HepG2 (cell line): ENCODE results near the gene RBM43. TPM values are rescaled to one million over a fixed set of nuclear protein-coding genes. Genes with fewer than 3 reads are reported as not detected.

Experiments used
- CHD2 ChIP-seq: IDR thresholded peaks from 2 replicates; pipeline ENCODE4 v1.6.1; 2011; ENCODE audit warnings: low read depth, low read length, improper control_type of control experiment
- FOXA1 ChIP-seq, 2 experiments: fragments of 450-650 bp in 1 of 2; sonication (generic) in 1 of 2; formaldehyde crosslinking in 1 of 2; IDR thresholded peaks; 2 replicates each; pipeline versions ENCODE4 v1.4.0 to v1.6.1; 2016 to 2020; ENCODE audit warnings: missing genetic modification reagents in 1 of 2
- FOXM1 ChIP-seq: sonication (generic); formaldehyde crosslinking; IDR thresholded peaks from 2 replicates; pipeline ENCODE4 v1.5.0; 2020; ENCODE audit warnings: missing genetic modification reagents
- HMG20A ChIP-seq: IDR thresholded peaks from 2 replicates; pipeline ENCODE4 v1.6.1; 2016; ENCODE audit warnings: borderline replicate concordance
- HNF4A ChIP-seq: sonication (generic); formaldehyde crosslinking; IDR thresholded peaks from 2 replicates; pipeline ENCODE4 v1.4.0; 2020; ENCODE audit warnings: missing genetic modification reagents
- KDM5B ChIP-seq: sonication (generic); formaldehyde crosslinking; IDR thresholded peaks from 2 replicates; pipeline ENCODE4 v1.4.0; 2020; ENCODE audit warnings: missing genetic modification reagents, mild to moderate bottlenecking, borderline replicate concordance
- KLF11 ChIP-seq: IDR thresholded peaks from 2 replicates; pipeline ENCODE4 v1.6.1; 2016; ENCODE audit warnings: missing compliant biosample characterization
- MIER3 ChIP-seq: IDR thresholded peaks from 2 replicates; pipeline ENCODE4 v1.6.1; 2016; ENCODE audit warnings: missing compliant biosample characterization, borderline replicate concordance
- NFE2L2 ChIP-seq: fragments of 150-350 bp; IDR thresholded peaks from 2 replicates; pipeline ENCODE4 v1.6.1; 2014; ENCODE audit warnings: low read length
- NKX3-1 ChIP-seq: sonication (generic); formaldehyde crosslinking; IDR thresholded peaks from 2 replicates; pipeline ENCODE4 v1.5.0; 2020; ENCODE audit warnings: missing genetic modification reagents
- REPIN1 ChIP-seq: sonication (generic); formaldehyde crosslinking; IDR thresholded peaks from 2 replicates; pipeline ENCODE4 v1.8.0; 2022; ENCODE audit warnings: missing genetic modification reagents, low read depth, mild to moderate bottlenecking, borderline replicate concordance
- RORA ChIP-seq: sonication (generic); formaldehyde crosslinking; IDR thresholded peaks from 2 replicates; pipeline ENCODE4 v1.5.0; 2020; ENCODE audit warnings: mild to moderate bottlenecking, missing genetic modification reagents, moderate library complexity
- TBP ChIP-seq: sonication (generic); formaldehyde crosslinking; IDR thresholded peaks from 2 replicates; pipeline ENCODE4 v1.5.0; 2020; ENCODE audit warnings: missing genetic modification reagents
- WIZ ChIP-seq: sonication (generic); formaldehyde crosslinking; IDR thresholded peaks from 2 replicates; pipeline ENCODE4 v1.5.1; 2020; ENCODE audit warnings: mild to moderate bottlenecking, missing genetic modification reagents
- ZBTB10 ChIP-seq: sonication (generic); formaldehyde crosslinking; IDR thresholded peaks from 2 replicates; pipeline ENCODE4 v1.4.0; 2020; ENCODE audit warnings: missing genetic modification reagents, borderline replicate concordance
- ZBTB26 ChIP-seq: IDR thresholded peaks from 2 replicates; pipeline ENCODE4 v1.6.1; 2016; ENCODE audit warnings: missing compliant biosample characterization, missing genetic modification reagents, borderline replicate concordance
- ZFP62 ChIP-seq: sonication (generic); formaldehyde crosslinking; IDR thresholded peaks from 2 replicates; pipeline ENCODE4 v1.4.0; 2020; ENCODE audit warnings: missing genetic modification reagents
- ZNF256 ChIP-seq: sonication (generic); formaldehyde crosslinking; conservative IDR thresholded peaks from 2 replicates; pipeline ENCODE4 v1.4.0; 2020; ENCODE audit warnings: missing genetic modification reagents
- ZNF3 ChIP-seq: IDR thresholded peaks from 2 replicates; pipeline ENCODE4 v1.7.0; 2017; ENCODE audit warnings: inconsistent platforms
- ZNF652 ChIP-seq: IDR thresholded peaks from 2 replicates; pipeline ENCODE4 v1.6.1; 2016; ENCODE audit warnings: low read depth, borderline replicate concordance
- ZNF704 ChIP-seq: sonication (generic); formaldehyde crosslinking; IDR thresholded peaks from 2 replicates; pipeline ENCODE4 v1.8.1; 2023; ENCODE audit warnings: mild to moderate bottlenecking, inconsistent platforms, moderate library complexity, missing genetic modification reagents, borderline replicate concordance
- ZNF891 ChIP-seq: sonication (generic); formaldehyde crosslinking; IDR thresholded peaks from 2 replicates; pipeline ENCODE4 v1.5.0; 2020; ENCODE audit warnings: mild to moderate bottlenecking, missing genetic modification reagents
- polyA plus RNA-seq, 8 experiments: library from polyadenylated mRNA; depleted of rRNA in 3 of 8; stranded (reverse) in 7 of 8; unstranded in 1 of 8; fragments of >200 nt; fragmentation: Illumina TruSeq in 4 of 8; extraction: Trizol in 4 of 8; gene quantifications; 2 replicates each; pipeline versions ENCODE4 v1.2.1 to v1.2.3, GENCODE V29; 2011 to 2016; ENCODE audit warnings: low read depth in 4 of 8, missing spikeins in 1 of 8, mixed read lengths in 1 of 8; ENCODE audit not compliant: insufficient read depth in 1 of 8
- total RNA-seq, 5 experiments: library from RNA; depleted of rRNA; stranded (reverse); fragments of >200 nt; fragmentation: Illumina TruSeq; extraction: Trizol; gene quantifications; 2 replicates each; pipeline ENCODE4 v1.2.3, GENCODE V29; 2016; ENCODE audit warnings: low read depth in 1 of 5

The RBM43 gene
- total and polyA plus RNA-seq, 2 of the 13 experiments (the other 11 are each of a cell fraction or from before 2014, with no cell fraction given) = 0.31 to 0.70 TPM

GRCh38 chr2:151261231-151261976 is at the start of gene RBM43 (continued):
- TF ChIP-seq ZNF704 (CRISPR knock-in tag) (peak; percentile 62), ZBTB26 (CRISPR knock-in tag) (0 out of 2 replicates have a peak, but pooled peaks have one; percentile 55), REPIN1 (CRISPR knock-in tag) (peak; percentile 75; the same call in 1 of the 2 replicates), ZBTB10 (0 out of 2 replicates have a peak, but pooled peaks have one; percentile 24), MIER3 (no peak), TBP (CRISPR knock-in tag) (no peak), HNF4A (CRISPR knock-in tag) (no peak), ZNF652 (no peak), CHD2 (no peak), FOXA1 (IDR thresholded peaks at IDR 0.05) (no peak), FOXA1 (CRISPR knock-in tag; IDR thresholded peaks at IDR 0.05) (0 out of 2 replicates have a peak, but pooled peaks have one; percentile 2), NKX3-1 (CRISPR knock-in tag) (no peak), NFE2L2 (no peak), FOXM1 (no peak), RORA (CRISPR knock-in tag) (no peak), ZNF3 (CRISPR knock-in tag) (no peak), ZNF891 (CRISPR knock-in tag) (peak; percentile 71), KDM5B (CRISPR knock-in tag) (peak; percentile 95), KLF11 (no peak), HMG20A (no peak), WIZ (peak; percentile 61; the same call in 1 of the 2 replicates), ZFP62 (no peak; the same call in 1 of the 2 replicates), ZNF256 (CRISPR knock-in tag) (no peak)
